SK-N-MC (cell line): ENCODE data around the gene ASB6.

Experiments
- DNase-seq: peaks from one replicate; pipeline ENCODE4 v3.0.0-alpha.2; 2011; ENCODE audit warnings: low read depth, low spot score
- H3K27ac ChIP-seq: fragments of 200-600 bp; sonication (generic); 2 replicates; pipeline ENCODE4 v1.5.1; 2016; ENCODE audit warnings: mixed run types
- H3K36me3 ChIP-seq: fragments of 200-600 bp; sonication (generic); 2 replicates; pipeline ENCODE4 v1.6.1; 2017; ENCODE audit warnings: antibody characterized with exemption, low read length, mixed read lengths; ENCODE audit not compliant: insufficient read depth
- H3K4me3 ChIP-seq: fragments of 200-600 bp; sonication (generic); 2 replicates; pipeline ENCODE4 v1.5.1; 2016
- H3K9ac ChIP-seq: fragments of 200-600 bp; sonication (generic); 2 replicates; pipeline ENCODE4 v1.8.0; 2017; ENCODE audit warnings: mixed run types, mixed read lengths; ENCODE audit not compliant: insufficient read length
- H3K9me3 ChIP-seq: fragments of 200-600 bp; sonication (generic); 2 replicates; pipeline ENCODE4 v1.6.1; 2017; ENCODE audit warnings: low read depth, mild to moderate bottlenecking, antibody characterized with exemption, low read length, moderate library complexity, mixed read lengths
- EZH2 ChIP-seq: fragments of 200-600 bp; sonication (generic); IDR thresholded peaks from one replicate; pipeline ENCODE4 v1.6.1; 2017; ENCODE audit warnings: antibody characterized with exemption
- FOXP2 ChIP-seq: optimal IDR thresholded peaks from 2 replicates; pipeline ENCODE3; 2011; ENCODE audit warnings: mild to moderate bottlenecking, moderate library complexity; ENCODE audit not compliant: insufficient read depth; ENCODE audit errors: extremely low read length, control extremely low read depth
- POLR2AphosphoS5 ChIP-seq: IDR thresholded peaks from 2 replicates; pipeline ENCODE4 v1.6.1; 2012; ENCODE audit warnings: mild to moderate bottlenecking, low read depth, low read length, borderline replicate concordance

ASB6 gene

GRCh38 chr9:129612815-129613519, 29.0 kb downstream of the ASB6 start:
- Histone ChIP-seq H3K4me3 (no peak overlapping the region), H3K9ac (no peak overlapping the region)

DNA sequence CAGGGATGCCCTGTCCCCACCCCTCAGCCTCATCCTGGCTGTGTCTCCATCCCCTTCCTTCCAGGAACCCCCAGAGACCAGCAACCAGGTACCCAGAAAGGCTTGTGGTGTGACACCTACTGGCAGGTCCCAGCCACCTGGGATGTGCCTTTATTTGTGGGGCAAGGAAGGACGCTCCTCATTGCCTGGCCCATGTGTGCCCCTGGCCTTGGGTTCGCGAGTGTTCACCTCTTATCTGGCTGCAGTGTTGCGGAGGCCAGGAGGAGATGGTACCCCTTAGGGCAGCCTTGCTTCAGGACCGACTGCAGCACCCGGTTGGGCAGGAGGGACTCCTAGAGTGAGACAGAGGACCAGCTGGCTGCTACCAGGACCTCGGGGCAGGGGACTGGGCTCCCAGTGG, 29.8 kb downstream of the ASB6 start:
- H3K27ac ChIP-seq: no peak overlapping the region

More at GRCh38 chr9:129612815-129613519, 29.0 kb downstream of the ASB6 start:
- Histone ChIP-seq H3K27ac (no peak overlapping the region), H3K36me3 (no peaks in the 10 kb centered on the region), H3K9me3 (no peaks in the 10 kb centered on the region)
- DNase-seq: no peak
- no peak for TF ChIP-seq POLR2AphosphoS5
- TF ChIP-seq FOXP2: no peak
- no peak for TF ChIP-seq EZH2

GRCh38 chr9:129611307-129611800, 30.6 kb downstream of the ASB6 start:
- TF ChIP-seq EZH2: no peak
- no peak for TF ChIP-seq FOXP2
- TF ChIP-seq POLR2AphosphoS5: no peak
- DNase-seq: no peak
- Histone ChIP-seq H3K27ac (no peak overlapping the region), H3K9me3 (no peaks in the 10 kb centered on the region), H3K36me3 (no peaks in the 10 kb centered on the region), H3K4me3 (no peak overlapping the region), H3K9ac (no peak overlapping the region)

More for the DNA sequence above, 29.8 kb downstream of the ASB6 start:
- no peak overlapping the region for H3K9ac ChIP-seq
- H3K9me3 ChIP-seq: no peaks in the 10 kb centered on the region
- no peak overlapping the region for H3K4me3 ChIP-seq
- no peaks in the 10 kb centered on the region for H3K36me3 ChIP-seq
- no peak for TF ChIP-seq EZH2
- TF ChIP-seq POLR2AphosphoS5: no peak
- no peak for TF ChIP-seq FOXP2
- no peak for DNase-seq

DNA sequence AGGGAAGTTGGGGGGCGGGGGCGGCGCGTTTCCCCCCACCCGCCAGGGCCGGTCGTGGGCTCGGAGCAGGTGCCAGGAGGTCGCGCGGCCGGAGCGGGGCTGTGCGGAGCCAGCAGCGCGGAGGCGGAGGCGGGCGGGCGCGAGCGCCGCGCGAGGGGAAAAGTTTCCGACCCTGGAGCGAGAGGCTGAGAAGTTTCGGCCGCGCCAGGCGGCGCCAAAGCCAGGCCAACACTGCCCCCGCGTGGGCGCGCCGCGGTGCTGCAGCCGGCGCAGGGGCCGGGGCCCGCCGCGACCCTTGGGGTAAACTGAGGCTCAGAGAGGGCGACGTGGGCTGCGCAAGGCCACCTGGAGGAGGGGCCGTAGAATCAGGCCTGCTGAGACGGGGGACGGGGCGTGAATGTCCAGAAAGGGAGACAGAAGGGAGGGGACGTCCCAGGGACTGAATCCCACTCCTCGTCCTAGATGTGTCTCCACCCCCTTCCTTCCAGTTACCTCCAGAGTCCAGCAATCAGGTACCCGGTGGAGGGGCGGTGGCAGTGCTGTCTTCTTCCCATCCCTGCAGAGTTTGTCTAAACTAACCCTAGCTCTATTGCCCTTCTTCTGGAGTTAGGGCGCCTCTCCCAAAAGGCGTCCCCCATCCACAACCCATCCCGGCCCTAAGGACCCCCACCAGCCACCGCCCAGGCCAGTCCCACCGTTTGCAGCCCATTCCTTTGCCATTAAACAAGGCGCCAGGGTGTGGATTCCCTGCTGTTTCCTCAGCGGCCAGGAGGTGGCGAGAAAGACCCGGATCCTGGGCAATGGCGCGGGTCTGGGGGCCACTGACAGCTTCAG, 31.3 kb downstream of the ASB6 start:
- no peak for TF ChIP-seq POLR2AphosphoS5
- TF ChIP-seq EZH2: no peak
- no peak for TF ChIP-seq FOXP2
- Histone ChIP-seq H3K36me3 (no peaks in the 10 kb centered on the region), H3K27ac (no peak overlapping the region), H3K9ac (peak overlapping the region; percentile 62), H3K9me3 (no peaks in the 10 kb centered on the region), H3K4me3 (peak overlapping the region; percentile 86)
- no peak for DNase-seq

GRCh38 chr9:129610213-129610472, 31.8 kb downstream of the ASB6 start:
- Histone ChIP-seq H3K36me3 (no peaks in the 10 kb centered on the region), H3K4me3 (peak overlapping the region; percentile 86), H3K9ac (peak overlapping the region; percentile 62), H3K9me3 (no peaks in the 10 kb centered on the region), H3K27ac (no peak overlapping the region)
- no peak for DNase-seq
- no peak for TF ChIP-seq EZH2
- TF ChIP-seq FOXP2: no peak
- TF ChIP-seq POLR2AphosphoS5: no peak

DNA sequence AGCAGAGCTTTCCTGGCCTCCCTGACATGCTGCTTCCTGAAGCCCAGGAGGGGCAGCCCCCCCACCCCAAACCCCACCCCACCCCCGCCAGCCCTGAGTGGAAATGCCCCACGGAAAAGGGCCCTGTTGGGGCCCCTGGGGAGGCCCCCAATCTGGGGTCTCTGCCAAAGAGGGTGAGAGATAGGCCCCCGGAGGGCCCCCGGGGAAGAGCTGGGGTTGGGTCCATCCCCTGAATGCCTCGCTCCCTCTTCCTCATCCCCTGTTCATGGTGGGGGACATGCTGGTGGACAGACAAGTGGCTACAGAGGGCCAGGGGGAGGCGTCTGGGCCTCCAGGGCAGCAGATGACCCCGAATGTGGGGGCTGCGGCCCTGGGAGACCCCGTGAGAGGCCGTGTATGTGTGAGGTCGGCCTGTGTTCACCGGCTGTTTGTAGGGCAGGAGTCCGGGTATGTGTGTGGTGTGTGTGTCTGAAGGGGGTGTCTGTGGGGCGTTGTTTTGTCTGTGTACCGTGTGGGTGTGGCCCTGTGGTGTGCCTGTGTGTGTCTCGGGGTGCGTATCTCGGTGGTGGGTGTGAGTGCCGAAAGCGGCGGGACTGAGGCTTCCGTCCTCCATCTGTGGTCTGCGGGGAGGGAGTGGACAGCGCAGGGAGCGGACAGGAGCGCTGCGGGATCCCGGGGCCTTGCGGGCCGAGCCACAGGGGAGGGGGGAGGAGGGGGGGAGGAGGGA, 32.3 kb downstream of the ASB6 start:
- no peak overlapping the region for H3K4me3 ChIP-seq
- H3K9ac ChIP-seq: peak overlapping the region; percentile 32
- no peaks in the 10 kb centered on the region for H3K9me3 ChIP-seq
- TF ChIP-seq POLR2AphosphoS5 (no peak), EZH2 (no peak)
- no peaks in the 10 kb centered on the region for H3K36me3 ChIP-seq
- no peak for DNase-seq
- no peak overlapping the region for H3K27ac ChIP-seq

- no peak for DNase-seq
- Histone ChIP-seq H3K36me3 (no peaks in the 10 kb centered on the region), H3K9me3 (no peaks in the 10 kb centered on the region), H3K27ac (no peak overlapping the region), H3K4me3 (no peak overlapping the region), H3K9ac (no peak overlapping the region)
- TF ChIP-seq FOXP2 (no peak), EZH2 (no peak), POLR2AphosphoS5 (no peak)
These were observed 33.1 kb downstream of the ASB6 start for GRCh38 chr9:129608561-129609481.

DNA sequence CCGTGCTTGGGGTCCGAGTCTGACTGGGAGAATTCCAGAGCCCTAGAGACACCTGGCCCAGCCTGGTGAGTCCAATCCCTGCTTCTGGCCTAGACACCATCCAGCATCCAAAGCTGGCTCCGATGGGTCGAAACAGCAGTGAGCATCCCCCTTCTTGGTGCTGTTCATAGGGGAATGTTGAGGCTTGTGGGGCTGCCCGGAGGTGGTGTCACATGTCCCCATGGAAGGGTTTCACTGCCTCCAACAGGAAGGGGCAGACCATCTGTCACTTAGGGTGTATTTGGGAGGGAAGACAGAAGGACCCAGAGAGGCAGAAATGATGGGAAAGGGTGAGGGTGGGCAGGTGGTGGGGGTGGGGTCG, 34.9 kb downstream of the ASB6 start:
- Histone ChIP-seq H3K9ac (no peak overlapping the region), H3K27ac (peak overlapping the region; percentile 53)

More for the DNA sequence above, 34.9 kb downstream of the ASB6 start:
- Histone ChIP-seq H3K9me3 (no peaks in the 10 kb centered on the region), H3K36me3 (no peaks in the 10 kb centered on the region), H3K4me3 (no peak overlapping the region)
- DNase-seq: no peak
- no peak for TF ChIP-seq POLR2AphosphoS5
- TF ChIP-seq EZH2: no peak
- TF ChIP-seq FOXP2: no peak
